ENCODE measurements around the gene PDXP. TPM values are rescaled to one million over a fixed set of nuclear protein-coding genes. Genes with fewer than 3 reads are reported as not detected.

PDXP gene
- total and polyA plus RNA-seq, 4 donors: 23.4 to 42.2 (median 28.5) TPM

DNA sequence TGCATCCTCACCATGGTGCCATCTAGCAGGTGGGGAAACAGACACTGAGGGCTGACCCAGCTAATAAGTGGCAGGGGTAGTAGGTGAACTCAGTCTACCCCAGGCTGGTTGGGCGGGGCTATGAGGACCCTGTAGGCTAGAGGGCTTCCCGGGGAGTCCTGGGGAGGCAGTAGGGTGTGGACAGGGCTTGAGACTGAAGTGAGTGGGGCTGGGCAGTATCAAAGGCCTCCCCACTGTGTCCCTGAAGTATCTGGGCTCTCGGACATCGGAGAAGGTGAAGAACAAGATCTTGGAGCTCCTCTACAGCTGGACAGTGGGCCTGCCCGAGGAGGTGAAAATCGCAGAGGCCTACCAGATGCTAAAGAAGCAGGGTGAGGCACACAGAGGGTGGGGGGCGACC is 38.5 kb upstream of the PDXP start:
- Histone ChIP-seq H3K27me3 (ENCODE audit: control insufficient read depth in 4 of 4, insufficient read depth in 4 of 4, low read length in 3 of 4) (no peaks in the 10 kb centered on the region), H3K9me3 (ENCODE audit: control insufficient read depth in 4 of 4, low read length in 3 of 4) (no peaks in the 10 kb centered on the region), H3K9ac (ENCODE audit: low read depth in 1 of 2, low read length in 2 of 2) (no peak overlapping the region), H3K4me1 (ENCODE audit: control insufficient read depth in 4 of 4, insufficient read depth in 4 of 4, low read length in 3 of 4) (peaks cover 0 to 12% (median 9%) of the 10 kb centered on the region in 4 donors), H3K4me3 (ENCODE audit: low read depth in 1 of 3, low read length in 3 of 3) (no peak overlapping the region), H3K36me3 (ENCODE audit: control insufficient read depth in 4 of 4, insufficient read depth in 3 of 4, low read depth in 1 of 4, low read length in 3 of 4) (peaks cover 11 to 44% (median 19%) of the 10 kb centered on the region in 4 donors), H3K27ac (ENCODE audit: low read depth in 1 of 2, low read length in 2 of 2) (no peak overlapping the region)
- DNase-seq (ENCODE audit: low spot score): no peak
- 95% methylated on average over 7 of the region's 7 CpGs for WGBS
- TF ChIP-seq, protein P1, sequence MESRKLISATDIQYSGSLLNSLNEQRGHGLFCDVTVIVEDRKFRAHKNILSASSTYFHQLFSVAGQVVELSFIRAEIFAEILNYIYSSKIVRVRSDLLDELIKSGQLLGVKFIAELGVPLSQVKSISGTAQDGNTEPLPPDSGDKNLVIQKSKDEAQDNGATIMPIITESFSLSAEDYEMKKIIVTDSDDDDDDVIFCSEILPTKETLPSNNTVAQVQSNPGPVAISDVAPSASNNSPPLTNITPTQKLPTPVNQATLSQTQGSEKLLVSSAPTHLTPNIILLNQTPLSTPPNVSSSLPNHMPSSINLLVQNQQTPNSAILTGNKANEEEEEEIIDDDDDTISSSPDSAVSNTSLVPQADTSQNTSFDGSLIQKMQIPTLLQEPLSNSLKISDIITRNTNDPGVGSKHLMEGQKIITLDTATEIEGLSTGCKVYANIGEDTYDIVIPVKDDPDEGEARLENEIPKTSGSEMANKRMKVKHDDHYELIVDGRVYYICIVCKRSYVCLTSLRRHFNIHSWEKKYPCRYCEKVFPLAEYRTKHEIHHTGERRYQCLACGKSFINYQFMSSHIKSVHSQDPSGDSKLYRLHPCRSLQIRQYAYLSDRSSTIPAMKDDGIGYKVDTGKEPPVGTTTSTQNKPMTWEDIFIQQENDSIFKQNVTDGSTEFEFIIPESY (IDR thresholded peaks at IDR 0.05): no peak
- TF ChIP-seq NR2F2 (IDR thresholded peaks at IDR 0.05): no peak
- TF ChIP-seq, protein P2, sequence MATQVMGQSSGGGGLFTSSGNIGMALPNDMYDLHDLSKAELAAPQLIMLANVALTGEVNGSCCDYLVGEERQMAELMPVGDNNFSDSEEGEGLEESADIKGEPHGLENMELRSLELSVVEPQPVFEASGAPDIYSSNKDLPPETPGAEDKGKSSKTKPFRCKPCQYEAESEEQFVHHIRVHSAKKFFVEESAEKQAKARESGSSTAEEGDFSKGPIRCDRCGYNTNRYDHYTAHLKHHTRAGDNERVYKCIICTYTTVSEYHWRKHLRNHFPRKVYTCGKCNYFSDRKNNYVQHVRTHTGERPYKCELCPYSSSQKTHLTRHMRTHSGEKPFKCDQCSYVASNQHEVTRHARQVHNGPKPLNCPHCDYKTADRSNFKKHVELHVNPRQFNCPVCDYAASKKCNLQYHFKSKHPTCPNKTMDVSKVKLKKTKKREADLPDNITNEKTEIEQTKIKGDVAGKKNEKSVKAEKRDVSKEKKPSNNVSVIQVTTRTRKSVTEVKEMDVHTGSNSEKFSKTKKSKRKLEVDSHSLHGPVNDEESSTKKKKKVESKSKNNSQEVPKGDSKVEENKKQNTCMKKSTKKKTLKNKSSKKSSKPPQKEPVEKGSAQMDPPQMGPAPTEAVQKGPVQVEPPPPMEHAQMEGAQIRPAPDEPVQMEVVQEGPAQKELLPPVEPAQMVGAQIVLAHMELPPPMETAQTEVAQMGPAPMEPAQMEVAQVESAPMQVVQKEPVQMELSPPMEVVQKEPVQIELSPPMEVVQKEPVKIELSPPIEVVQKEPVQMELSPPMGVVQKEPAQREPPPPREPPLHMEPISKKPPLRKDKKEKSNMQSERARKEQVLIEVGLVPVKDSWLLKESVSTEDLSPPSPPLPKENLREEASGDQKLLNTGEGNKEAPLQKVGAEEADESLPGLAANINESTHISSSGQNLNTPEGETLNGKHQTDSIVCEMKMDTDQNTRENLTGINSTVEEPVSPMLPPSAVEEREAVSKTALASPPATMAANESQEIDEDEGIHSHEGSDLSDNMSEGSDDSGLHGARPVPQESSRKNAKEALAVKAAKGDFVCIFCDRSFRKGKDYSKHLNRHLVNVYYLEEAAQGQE (IDR thresholded peaks at IDR 0.05): no peak
- no peak for TF ChIP-seq RAD21 (IDR thresholded peaks at IDR 0.05)
- TF ChIP-seq JUND (IDR thresholded peaks at IDR 0.05): no peak
- no peak for TF ChIP-seq FOXA2 (IDR thresholded peaks at IDR 0.05)
- no peak for TF ChIP-seq HNF4A (conservative IDR thresholded peaks at IDR 0.05)

DNA sequence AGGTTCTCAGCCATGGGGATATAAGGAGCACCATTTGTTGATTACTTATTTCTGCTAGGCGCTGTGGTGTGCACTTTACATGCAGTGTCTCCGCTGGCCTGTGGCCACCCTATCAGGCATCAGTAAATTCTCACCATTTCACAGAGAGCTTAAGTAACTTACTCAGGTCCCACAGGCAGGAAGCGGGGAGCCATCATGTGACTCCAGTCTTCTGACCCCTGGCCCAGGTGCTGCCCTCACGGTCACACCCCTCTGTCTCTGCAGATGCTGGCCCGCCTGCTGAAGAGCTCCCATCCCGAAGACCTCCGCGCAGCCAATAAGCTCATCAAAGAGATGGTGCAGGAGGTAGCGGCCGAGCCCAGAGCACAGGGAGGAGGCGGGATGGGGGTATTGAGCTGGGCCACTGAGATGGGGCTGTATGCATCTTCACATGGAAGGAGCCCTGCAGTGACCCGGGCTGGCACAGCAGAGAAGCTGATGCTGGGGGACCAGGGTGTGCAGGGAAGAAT is 37.1 kb upstream of the PDXP start:
- TF ChIP-seq, protein P2 (IDR thresholded peaks at IDR 0.05): no peak
- TF ChIP-seq RAD21 (IDR thresholded peaks at IDR 0.05): no peak
- no peak for TF ChIP-seq FOXA2 (IDR thresholded peaks at IDR 0.05)
- TF ChIP-seq YY1 (IDR thresholded peaks at IDR 0.05): no peak
- TF ChIP-seq FOXA1 (IDR thresholded peaks at IDR 0.05): no peak
- TF ChIP-seq, protein P1 (IDR thresholded peaks at IDR 0.05): no peak
- TF ChIP-seq NR2F2 (IDR thresholded peaks at IDR 0.05): no peak
- TF ChIP-seq GABPA (IDR thresholded peaks at IDR 0.05 in 1 of 2, conservative IDR thresholded peaks at IDR 0.05 in 1 of 2): no peak
- TF ChIP-seq SP1 (IDR thresholded peaks at IDR 0.05): no peak
- TF ChIP-seq, protein P3, sequence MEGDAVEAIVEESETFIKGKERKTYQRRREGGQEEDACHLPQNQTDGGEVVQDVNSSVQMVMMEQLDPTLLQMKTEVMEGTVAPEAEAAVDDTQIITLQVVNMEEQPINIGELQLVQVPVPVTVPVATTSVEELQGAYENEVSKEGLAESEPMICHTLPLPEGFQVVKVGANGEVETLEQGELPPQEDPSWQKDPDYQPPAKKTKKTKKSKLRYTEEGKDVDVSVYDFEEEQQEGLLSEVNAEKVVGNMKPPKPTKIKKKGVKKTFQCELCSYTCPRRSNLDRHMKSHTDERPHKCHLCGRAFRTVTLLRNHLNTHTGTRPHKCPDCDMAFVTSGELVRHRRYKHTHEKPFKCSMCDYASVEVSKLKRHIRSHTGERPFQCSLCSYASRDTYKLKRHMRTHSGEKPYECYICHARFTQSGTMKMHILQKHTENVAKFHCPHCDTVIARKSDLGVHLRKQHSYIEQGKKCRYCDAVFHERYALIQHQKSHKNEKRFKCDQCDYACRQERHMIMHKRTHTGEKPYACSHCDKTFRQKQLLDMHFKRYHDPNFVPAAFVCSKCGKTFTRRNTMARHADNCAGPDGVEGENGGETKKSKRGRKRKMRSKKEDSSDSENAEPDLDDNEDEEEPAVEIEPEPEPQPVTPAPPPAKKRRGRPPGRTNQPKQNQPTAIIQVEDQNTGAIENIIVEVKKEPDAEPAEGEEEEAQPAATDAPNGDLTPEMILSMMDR (IDR thresholded peaks at IDR 0.05; ENCODE audit: low read depth, low read length, missing input control): no peak
- TF ChIP-seq, protein P4, sequence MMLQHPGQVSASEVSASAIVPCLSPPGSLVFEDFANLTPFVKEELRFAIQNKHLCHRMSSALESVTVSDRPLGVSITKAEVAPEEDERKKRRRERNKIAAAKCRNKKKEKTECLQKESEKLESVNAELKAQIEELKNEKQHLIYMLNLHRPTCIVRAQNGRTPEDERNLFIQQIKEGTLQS (IDR thresholded peaks at IDR 0.05): no peak
- TF ChIP-seq, protein P5, sequence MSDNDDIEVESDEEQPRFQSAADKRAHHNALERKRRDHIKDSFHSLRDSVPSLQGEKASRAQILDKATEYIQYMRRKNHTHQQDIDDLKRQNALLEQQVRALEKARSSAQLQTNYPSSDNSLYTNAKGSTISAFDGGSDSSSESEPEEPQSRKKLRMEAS (IDR thresholded peaks at IDR 0.05): no peak
- TF ChIP-seq HNF4A (conservative IDR thresholded peaks at IDR 0.05): no peak
- no peak for TF ChIP-seq JUND (IDR thresholded peaks at IDR 0.05)
- TF ChIP-seq RXRA (IDR thresholded peaks at IDR 0.05): no peak
- no peak for TF ChIP-seq TAF1 (conservative IDR thresholded peaks at IDR 0.05)
- TF ChIP-seq HNF4G (IDR thresholded peaks at IDR 0.05): no peak
- no peak for DNase-seq (ENCODE audit: low spot score)
- Histone ChIP-seq H3K27ac (ENCODE audit: low read depth in 1 of 2, low read length in 2 of 2) (no peak overlapping the region), H3K9me3 (ENCODE audit: control insufficient read depth in 4 of 4, low read length in 3 of 4) (no peaks in the 10 kb centered on the region), H3K9ac (ENCODE audit: low read depth in 1 of 2, low read length in 2 of 2) (no peak overlapping the region), H3K4me1 (ENCODE audit: control insufficient read depth in 4 of 4, insufficient read depth in 4 of 4, low read length in 3 of 4) (peaks cover 10 to 26% (median 23%) of the 10 kb centered on the region in 4 donors), H3K27me3 (ENCODE audit: control insufficient read depth in 4 of 4, insufficient read depth in 4 of 4, low read length in 3 of 4) (no peaks in the 10 kb centered on the region), H3K36me3 (ENCODE audit: control insufficient read depth in 4 of 4, insufficient read depth in 3 of 4, low read depth in 1 of 4, low read length in 3 of 4) (peaks cover 9 to 40% (median 17%) of the 10 kb centered on the region in 4 donors), H3K4me3 (ENCODE audit: low read depth in 1 of 3, low read length in 3 of 3) (no peak overlapping the region)
- 94% methylated on average over 12 of the region's 12 CpGs for WGBS

Measured in liver (tissue), 9 donors.